Body of pancreas (tissue), 4 donors: ENCODE measurements around the gene LIMK1.

ENCODE experiments used
- POLR2A ChIP-seq, 3 donors: fragments of 450-650 bp; IDR thresholded peaks; one replicate each; pipeline ENCODE4 v1.6.1; 2016; ENCODE audit warnings: antibody characterized with exemption in 3 of 3, mild to moderate bottlenecking in 2 of 3
- TF ChIP-seq, protein P1 (sequence below), 7 experiments: fragments of 450-650 bp in 4 of 7; fragments of 200-600 bp in 3 of 7; sonication (generic) in 3 of 7; IDR thresholded peaks; one replicate each; pipeline ENCODE4 v1.5.1; 2016 to 2019; ENCODE audit warnings: antibody characterized with exemption in 7 of 7

DNA sequence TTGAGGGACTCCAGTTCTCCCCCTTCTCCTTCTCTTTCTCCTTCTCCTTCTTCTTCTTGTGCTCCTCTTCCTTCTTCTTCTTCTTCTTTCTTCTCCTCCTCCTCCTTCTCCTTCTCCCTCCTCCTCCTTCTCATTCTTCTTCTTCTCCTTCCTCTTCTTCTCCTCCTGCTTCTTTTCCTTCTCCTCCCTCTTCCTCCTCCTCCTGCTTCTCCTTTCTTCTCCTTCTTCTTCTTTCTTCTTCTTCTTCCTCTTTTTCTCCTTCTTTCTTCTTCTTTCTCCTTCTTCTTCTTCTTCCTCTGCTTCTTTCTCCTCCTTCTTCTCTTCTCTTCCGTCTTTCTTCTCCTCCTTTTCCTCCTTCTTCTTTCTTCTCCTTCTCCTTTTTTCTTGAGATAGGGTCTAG lies 25.6 kb upstream of the LIMK1 start:
- no peak for TF ChIP-seq POLR2A (IDR thresholded peaks at IDR 0.05)
- TF ChIP-seq, protein P1, sequence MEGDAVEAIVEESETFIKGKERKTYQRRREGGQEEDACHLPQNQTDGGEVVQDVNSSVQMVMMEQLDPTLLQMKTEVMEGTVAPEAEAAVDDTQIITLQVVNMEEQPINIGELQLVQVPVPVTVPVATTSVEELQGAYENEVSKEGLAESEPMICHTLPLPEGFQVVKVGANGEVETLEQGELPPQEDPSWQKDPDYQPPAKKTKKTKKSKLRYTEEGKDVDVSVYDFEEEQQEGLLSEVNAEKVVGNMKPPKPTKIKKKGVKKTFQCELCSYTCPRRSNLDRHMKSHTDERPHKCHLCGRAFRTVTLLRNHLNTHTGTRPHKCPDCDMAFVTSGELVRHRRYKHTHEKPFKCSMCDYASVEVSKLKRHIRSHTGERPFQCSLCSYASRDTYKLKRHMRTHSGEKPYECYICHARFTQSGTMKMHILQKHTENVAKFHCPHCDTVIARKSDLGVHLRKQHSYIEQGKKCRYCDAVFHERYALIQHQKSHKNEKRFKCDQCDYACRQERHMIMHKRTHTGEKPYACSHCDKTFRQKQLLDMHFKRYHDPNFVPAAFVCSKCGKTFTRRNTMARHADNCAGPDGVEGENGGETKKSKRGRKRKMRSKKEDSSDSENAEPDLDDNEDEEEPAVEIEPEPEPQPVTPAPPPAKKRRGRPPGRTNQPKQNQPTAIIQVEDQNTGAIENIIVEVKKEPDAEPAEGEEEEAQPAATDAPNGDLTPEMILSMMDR (IDR thresholded peaks at IDR 0.05), result no peak
